ENCODE measurements around the gene COL4A2.

Gene COL4A2

GRCh38 chr13:110297011-110297410, 10.1 kb upstream of the COL4A2 start:
- no peak for DNase-seq (ENCODE audit: low read depth)
- no peak for TF ChIP-seq CTCF (conservative IDR thresholded peaks at IDR 0.05; ENCODE audit: low read length)
- no peak overlapping the region for H3K4me3 ChIP-seq (ENCODE audit: low read length)

- no peak for TF ChIP-seq CTCF (conservative IDR thresholded peaks at IDR 0.05; ENCODE audit: low read length)
- no peak for DNase-seq (ENCODE audit: low read depth)
- H3K4me3 ChIP-seq (ENCODE audit: low read length): no peak overlapping the region
These were observed 9.1 kb upstream of the COL4A2 start for GRCh38 chr13:110297766-110298504.

- H3K4me3 ChIP-seq (ENCODE audit: low read length): no peak overlapping the region
- TF ChIP-seq CTCF (conservative IDR thresholded peaks at IDR 0.05; ENCODE audit: low read length): no peak
These were observed 8.4 kb upstream of the COL4A2 start for GRCh38 chr13:110298505-110299282.

GRCh38 chr13:110299283-110299840, 7.7 kb upstream of the COL4A2 start:
- no peak for TF ChIP-seq CTCF (conservative IDR thresholded peaks at IDR 0.05; ENCODE audit: low read length)
- H3K4me3 ChIP-seq (ENCODE audit: low read length): no peak overlapping the region
- DNase-seq (ENCODE audit: low read depth): no peak

More at GRCh38 chr13:110298505-110299282, 8.4 kb upstream of the COL4A2 start:
- no peak for DNase-seq (ENCODE audit: low read depth)

- TF ChIP-seq CTCF (conservative IDR thresholded peaks at IDR 0.05; ENCODE audit: low read length): no peak
- no peak for DNase-seq (ENCODE audit: low read depth)
- H3K4me3 ChIP-seq (ENCODE audit: low read length): no peak overlapping the region
These were observed 6.8 kb upstream of the COL4A2 start for GRCh38 chr13:110300090-110300815.

- no peak for DNase-seq (ENCODE audit: low read depth)
- no peak overlapping the region for H3K4me3 ChIP-seq (ENCODE audit: low read length)
- no peak for TF ChIP-seq CTCF (conservative IDR thresholded peaks at IDR 0.05; ENCODE audit: low read length)
These were observed 6.0 kb upstream of the COL4A2 start for GRCh38 chr13:110301083-110301482.

All from AG10803 (cell line).